DOHH2 (cell line): ENCODE data around the gene C9orf78.

Experiments
- CTCF ChIP-seq: fragments of 200-600 bp; sonication (generic); IDR thresholded peaks from one replicate; pipeline ENCODE4 v1.5.1; 2014; ENCODE audit warnings: antibody characterized with exemption, mild to moderate bottlenecking, low read depth, low read length; ENCODE audit not compliant: poor library complexity, severe bottlenecking
- EZH2phosphoT487 ChIP-seq: fragments of 200-600 bp; sonication (generic); IDR thresholded peaks from 2 replicates; pipeline ENCODE4 v1.6.1; 2017; ENCODE audit warnings: borderline replicate concordance, mild to moderate bottlenecking, antibody characterized with exemption, low read length, moderate library complexity, mixed read lengths

DNA sequence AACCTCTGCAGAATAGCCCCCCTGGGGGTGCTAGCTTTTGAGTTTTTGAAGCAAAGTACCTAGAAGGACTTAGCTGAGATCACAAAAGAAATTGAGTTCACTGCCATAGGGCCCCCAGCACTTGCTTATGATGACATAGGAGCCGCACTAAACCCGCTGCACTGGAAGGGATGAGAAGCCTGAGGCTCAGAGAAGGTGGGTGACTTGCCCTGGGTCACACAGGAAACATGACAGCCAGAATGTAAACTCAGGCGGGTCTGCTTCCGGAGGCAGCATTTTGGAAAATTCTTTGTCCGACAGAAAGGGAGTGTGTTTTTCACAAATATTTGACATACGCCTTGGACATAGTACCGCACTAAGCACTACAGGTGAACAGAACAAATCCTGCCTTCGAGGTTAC is 40.5 kb downstream of the C9orf78 start:
- no peak for TF ChIP-seq CTCF
- TF ChIP-seq EZH2phosphoT487: no peak
